ENCODE results near the gene MATCAP1.
A peak's percentile ranks its signal among the peaks of the same experiment; 100 is the strongest.

MATCAP1 gene

GRCh38 chr16:67156143-67156844, 27.5 kb downstream of the MATCAP1 start:
- no peak for DNase-seq (ENCODE audit: insufficient read length, low spot score)
- no peak for FAIRE-seq
- no peak for TF ChIP-seq POLR2A (IDR thresholded peaks at IDR 0.05; ENCODE audit: low read depth, low read length)

GRCh38 chr16:67155295-67156142, 28.2 kb downstream of the MATCAP1 start:
- DNase-seq (ENCODE audit: insufficient read length, low spot score) (peak; percentile 87), FAIRE-seq (no peak)
- no peak for TF ChIP-seq POLR2A (IDR thresholded peaks at IDR 0.05; ENCODE audit: low read depth, low read length)

- FAIRE-seq (no peak), DNase-seq (ENCODE audit: insufficient read length, low spot score) (no peak)
- no peak for TF ChIP-seq POLR2A (IDR thresholded peaks at IDR 0.05; ENCODE audit: low read depth, low read length)
These were observed 29.0 kb downstream of the MATCAP1 start for GRCh38 chr16:67154578-67155294.

GRCh38 chr16:67151431-67152097, 32.2 kb downstream of the MATCAP1 start:
- DNase-seq (ENCODE audit: insufficient read length, low spot score) = no peak
- TF ChIP-seq POLR2A (IDR thresholded peaks at IDR 0.05; ENCODE audit: low read depth, low read length) = no peak
- no peak for FAIRE-seq

GRCh38 chr16:67150833-67151396, 32.8 kb downstream of the MATCAP1 start, which contains the start of gene B3GNT9:
B3GNT9 (minus strand) TSS chr16:67150998; CDS start chr16:67150485, 513 bp downstream.
- DNase-seq (ENCODE audit: insufficient read length, low spot score) = peak; percentile 98
- no peak for FAIRE-seq
- TF ChIP-seq POLR2A (IDR thresholded peaks at IDR 0.05; ENCODE audit: low read depth, low read length) = peak; percentile 73

GRCh38 chr16:67150047-67150832, 33.5 kb downstream of the MATCAP1 start:
- TF ChIP-seq POLR2A (IDR thresholded peaks at IDR 0.05; ENCODE audit: low read depth, low read length) = no peak; the same call in 1 of the 2 replicates
- peak; percentile 71 for DNase-seq (ENCODE audit: insufficient read length, low spot score)
- no peak for FAIRE-seq

GRCh38 chr16:67149276-67150046, 34.3 kb downstream of the MATCAP1 start:
- DNase-seq (ENCODE audit: insufficient read length, low spot score) (no peak), FAIRE-seq (no peak)
- no peak for TF ChIP-seq POLR2A (IDR thresholded peaks at IDR 0.05; ENCODE audit: low read depth, low read length)

GRCh38 chr16:67148656-67149275, 35.0 kb downstream of the MATCAP1 start:
- no peak for DNase-seq (ENCODE audit: insufficient read length, low spot score)
- no peak for FAIRE-seq
- TF ChIP-seq POLR2A (IDR thresholded peaks at IDR 0.05; ENCODE audit: low read depth, low read length) = no peak

GRCh38 chr16:67148221-67148620, 35.5 kb downstream of the MATCAP1 start:
- FAIRE-seq (no peak), DNase-seq (ENCODE audit: insufficient read length, low spot score) (no peak)
- no peak for TF ChIP-seq POLR2A (IDR thresholded peaks at IDR 0.05; ENCODE audit: low read depth, low read length)

- no peak for FAIRE-seq
- TF ChIP-seq POLR2A (IDR thresholded peaks at IDR 0.05; ENCODE audit: low read depth, low read length) = no peak
- no peak for DNase-seq (ENCODE audit: insufficient read length, low spot score)
These were observed 36.2 kb downstream of the MATCAP1 start for GRCh38 chr16:67147437-67148140.
